Heart right ventricle (tissue), 16 donors: ENCODE measurements around the gene BPGM. TPM values are rescaled to one million over a fixed set of nuclear protein-coding genes. Genes with fewer than 3 reads are reported as not detected.
A peak's percentile ranks its signal among the peaks of the same experiment; 100 is the strongest.

ENCODE experiments used
- ATAC-seq, 8 donors: fragments of 200-7000 bp; cut with Tn5 transposase; one replicate each; pipeline ENCODE4 v1.9.1; 2020; ENCODE audit warnings: mild to moderate bottlenecking in 8 of 8, moderate library complexity in 8 of 8, moderate number of reproducible peaks in 1 of 8
- DNase-seq, 2 donors: peaks; one replicate each; pipeline ENCODE4 v3.0.0-alpha.2; 2020
- H3K27ac ChIP-seq, 10 donors: fragments of 200-600 bp; sonication (generic) in 2 of 10; one replicate each; pipeline versions ENCODE4 v1.5.0 to v1.8.0; 2020 to 2022; ENCODE audit warnings: mild to moderate bottlenecking in 3 of 10
- H3K27me3 ChIP-seq, 7 donors: fragments of 200-600 bp; one replicate each; pipeline ENCODE4 v1.8.0; 2021 to 2022; ENCODE audit warnings: mild to moderate bottlenecking in 2 of 7
- H3K36me3 ChIP-seq, 9 donors: fragments of 200-600 bp; sonication (generic) in 1 of 9; one replicate each; pipeline versions ENCODE4 v1.5.0 to v1.8.0; 2020 to 2022; ENCODE audit warnings: mild to moderate bottlenecking in 2 of 9
- H3K4me1 ChIP-seq, 9 donors: fragments of 200-600 bp; sonication (generic) in 1 of 9; one replicate each; pipeline versions ENCODE4 v1.5.0 to v1.8.0; 2020 to 2022; ENCODE audit warnings: mild to moderate bottlenecking in 4 of 9
- H3K4me3 ChIP-seq, 10 donors: fragments of 200-600 bp; sonication (generic) in 2 of 10; one replicate each; pipeline versions ENCODE4 v1.5.0 to v1.8.0; 2020 to 2022; ENCODE audit warnings: mild to moderate bottlenecking in 7 of 10, moderate library complexity in 2 of 10
- H3K9me3 ChIP-seq, 11 donors: fragments of 200-600 bp in 10 of 11; sonication (generic) in 2 of 11; one replicate each; pipeline versions ENCODE4 v1.5.0 to v1.8.0; 2013 to 2022; ENCODE audit warnings: mild to moderate bottlenecking in 2 of 11, control low read depth in 1 of 11, moderate library complexity in 1 of 11
- CTCF ChIP-seq, 9 donors: fragments of 200-600 bp; sonication (generic) in 2 of 9; IDR thresholded peaks; one replicate each; pipeline versions ENCODE4 v1.5.0 to v1.8.0; 2021 to 2022; ENCODE audit warnings: antibody characterized with exemption in 9 of 9, mild to moderate bottlenecking in 5 of 9, moderate library complexity in 1 of 9
- WGBS, 2 donors: extraction: QIAGEN DNeasy Blood & Tissue Kit; methylation state at CpG; one replicate each; pipeline ENCODE4 v1.1.7; 2013; ENCODE audit warnings: inconsistent platforms in 1 of 2; 5-methylcytosine and 5-hydroxymethylcytosine counted together
- intact Hi-C, 10 donors: fragments of 100-400 bp; cut with DNase I; formaldehyde crosslinking; loops; one replicate each; pipeline versions ENCODE4 v1.11.1 to v1.14.2; 2022
- polyA plus RNA-seq, 2 donors: library from polyadenylated mRNA; stranded (reverse); fragments of 200-250 nt; gene quantifications; one replicate each; pipeline ENCODE4 v1.2.3, GENCODE V29; 2013
- total RNA-seq, 10 donors: library from RNA; stranded (reverse); fragmentation: NEBNext Ultra II Directional in 3 of 10; extraction: Animal tissue kit (Norgen Biotek cat#: 25700) in 3 of 10; gene quantifications; one replicate each; pipeline versions ENCODE4 v1.2.1 to v1.2.4, GENCODE V29; 2021 to 2023
- donor health status: Arrhythmogenic right ventricular cardiomyopathy.
- donor health status: ischemic (EF 13 %, LVEDD 7.1; RV severe dilation, severe dysfunction).
- donor health status: healthy with polysubstance abuse.
- donor health status: DM: no; HTN: yes; CAD: no.
- donor health status: DM: no; HTN: no; CAD: no.
- donor health status: ischemic (EF 25% LVEDD 6.9; RV normal size, moderate dysfunction).
- donor health status: ischemic (EF 25% LVEDD 5.7; RV mildly dilated, moderate dysfunction).
- donor health status: healthy.
- donor health status: DM: yes; HTN: yes; CAD: no.
- donor health status: Ischemic cardiomyopathy.
- donor health status: ischemic (EF 35%, LVEDD 5.7; RV mildly dilated, moderate dysfunction).
- donor health status: nonischemic (EF 11% LVEDD 7.7; RV severe dilation, severe dysfunction).
- donor health status: DM: yes; HTN: yes; CAD: no.
- donor health status: PGD.
- donor health status: ischemic (EF 29% LVEDD 5.4; RV normal size, mild dysfunction).
- donor health status: nonischemic (EF 23%, LVEDD 6.1; RV moderate dilation, normal function).

The BPGM gene
- total and polyA plus RNA-seq, 12 donors = 12.4 to 19.7 (median 14.9) TPM

- Histone ChIP-seq H3K27me3 (no peaks in the 10 kb centered on the region), H3K9me3 (no peaks in the 10 kb centered on the region), H3K36me3 (peaks cover 0 to 23% (median 0%) of the 10 kb centered on the region in 9 donors), H3K27ac (no peak overlapping the region), H3K4me1 (peaks cover 0 to 16% (median 14%) of the 10 kb centered on the region in 9 donors), H3K4me3 (no peak overlapping the region)
- ATAC-seq = no peak
- 96 to 100% methylated on average over 1 of the region's 1 CpG for WGBS, 2 donors
- intact Hi-C loops = no loop called here
- no peak for TF ChIP-seq CTCF (IDR thresholded peaks at IDR 0.05)
- DNase-seq = no peak
Observed at GRCh38 chr7:134667899-134668298, 21.2 kb downstream of the BPGM start.

- no peak for ATAC-seq
- H3K4me3 ChIP-seq = no peak overlapping the region
- H3K36me3 ChIP-seq = peaks cover 0 to 13% (median 0%) of the 10 kb centered on the region in 9 donors
- H3K27ac ChIP-seq = peak overlapping the region in 2 of 10 donors; percentile 8 to 58
- intact Hi-C loops = no loop called here
- no peak for TF ChIP-seq CTCF (IDR thresholded peaks at IDR 0.05)
- H3K9me3 ChIP-seq = peaks cover 0 to 5% (median 0%) of the 10 kb centered on the region in 11 donors
- 90 to 93% methylated on average over 4 of the region's 4 CpGs for WGBS, 2 donors
- H3K4me1 ChIP-seq = peaks cover 0 to 16% (median 14%) of the 10 kb centered on the region in 9 donors
- no peak for DNase-seq
- H3K27me3 ChIP-seq = no peaks in the 10 kb centered on the region
Observed at GRCh38 chr7:134669388-134669787, 22.7 kb downstream of the BPGM start.

GRCh38 chr7:134669845-134670373 lies 23.3 kb downstream of the BPGM start:
- ATAC-seq (peak in 7 of 8 donors; percentile 34 to 91 (median 65)), DNase-seq (no peak)
- peaks cover 0 to 16% (median 14%) of the 10 kb centered on the region in 9 donors for H3K4me1 ChIP-seq
- peaks cover 0 to 13% (median 0%) of the 10 kb centered on the region in 9 donors for H3K36me3 ChIP-seq
- intact Hi-C loops = no loop called here
- H3K9me3 ChIP-seq = peaks cover 0 to 10% (median 0%) of the 10 kb centered on the region in 11 donors
- no peak for TF ChIP-seq CTCF (IDR thresholded peaks at IDR 0.05)
- H3K27ac ChIP-seq = peak overlapping the region in 3 of 10 donors; percentile 8 to 58 (median 29)
- 18 to 21% methylated on average over 8 of the region's 8 CpGs for WGBS, 2 donors
- H3K27me3 ChIP-seq = no peaks in the 10 kb centered on the region
- no peak overlapping the region for H3K4me3 ChIP-seq

GRCh38 chr7:134671609-134672008 lies 25.0 kb downstream of the BPGM start:
- DNase-seq (no peak), ATAC-seq (no peak)
- 98 to 100% methylated on average over 1 of the region's 1 CpG for WGBS, 2 donors
- no peak for TF ChIP-seq CTCF (IDR thresholded peaks at IDR 0.05)
- Histone ChIP-seq H3K9me3 (peaks cover 0 to 10% (median 0%) of the 10 kb centered on the region in 11 donors), H3K4me3 (no peak overlapping the region), H3K36me3 (peaks cover 0 to 6% (median 0%) of the 10 kb centered on the region in 9 donors), H3K4me1 (peaks cover 0 to 16% (median 14%) of the 10 kb centered on the region in 9 donors), H3K27ac (no peak overlapping the region), H3K27me3 (no peaks in the 10 kb centered on the region)
- intact Hi-C loops = no loop called here
